BLaER1 (cell line): ENCODE results near the gene PRR12.

ENCODE experiments used
- H3K27ac ChIP-seq: shearing (Covaris generic); formaldehyde crosslinking; 2 replicates; pipeline ENCODE4 v1.8.1; 2022
- H3K27me3 ChIP-seq: shearing (Covaris generic); formaldehyde crosslinking; 2 replicates; pipeline ENCODE4 v1.8.1; 2022
- H3K36me3 ChIP-seq: shearing (Covaris generic); formaldehyde crosslinking; 2 replicates; pipeline ENCODE4 v1.8.1; 2022
- H3K4me1 ChIP-seq: shearing (Covaris generic); formaldehyde crosslinking; 2 replicates; pipeline ENCODE4 v1.8.1; 2022
- H3K4me2 ChIP-seq: shearing (Covaris generic); formaldehyde crosslinking; 2 replicates; pipeline ENCODE4 v1.8.1; 2022
- H3K4me3 ChIP-seq: shearing (Covaris generic); formaldehyde crosslinking; 2 replicates; pipeline ENCODE4 v1.8.1; 2022
- H3K9ac ChIP-seq: shearing (Covaris generic); formaldehyde crosslinking; 2 replicates; pipeline ENCODE4 v1.8.1; 2022
- H3K9me3 ChIP-seq: shearing (Covaris generic); formaldehyde crosslinking; 2 replicates; pipeline ENCODE4 v1.8.1; 2022
- H4K20me1 ChIP-seq: shearing (Covaris generic); formaldehyde crosslinking; 2 replicates; pipeline ENCODE4 v1.8.1; 2022
- Cebpa-rat ChIP-seq: shearing (Covaris generic); IDR thresholded peaks from 2 replicates; pipeline ENCODE4 v1.8.1; 2022

Gene PRR12

DNA sequence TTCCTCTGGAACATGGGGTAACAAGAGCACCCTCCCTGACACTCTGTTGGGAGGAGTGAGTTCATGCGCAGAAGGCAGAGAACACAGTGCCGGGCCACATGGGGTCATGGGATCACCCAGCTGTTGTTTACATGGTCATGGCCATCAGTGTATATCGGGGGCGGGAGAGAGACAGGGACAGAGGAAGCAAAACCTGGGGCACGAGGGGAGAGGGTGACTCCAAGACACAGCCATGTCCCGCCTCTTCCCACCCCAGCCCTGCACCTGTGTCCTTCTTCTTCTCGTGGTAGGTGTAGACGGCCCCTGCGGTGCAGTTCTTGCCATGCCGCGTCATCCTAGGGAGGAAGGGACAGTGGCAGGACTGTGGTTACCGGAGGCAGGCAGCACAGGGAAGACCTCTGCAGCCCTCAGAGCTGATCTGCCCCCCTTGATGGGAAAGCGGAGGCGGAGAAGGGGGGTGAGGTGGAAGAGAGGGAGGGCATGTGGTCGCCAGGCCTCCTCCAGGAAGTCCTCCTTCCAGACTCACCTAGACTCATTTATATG lies 30.6 kb upstream of the PRR12 start:
- no peak for TF ChIP-seq Cebpa-rat
- peak overlapping the region; percentile 64 for H3K9ac ChIP-seq
- peaks cover 63% of the 10 kb centered on the region for H4K20me1 ChIP-seq
- peaks cover 81% of the 10 kb centered on the region for H3K36me3 ChIP-seq
- H3K27ac ChIP-seq, result peak overlapping the region; percentile 66
- no peaks in the 10 kb centered on the region for H3K9me3 ChIP-seq
- H3K4me1 ChIP-seq, result peaks cover 68% of the 10 kb centered on the region
- peak overlapping the region; percentile 74 for H3K4me2 ChIP-seq
- no peaks in the 10 kb centered on the region for H3K27me3 ChIP-seq
- no peak overlapping the region for H3K4me3 ChIP-seq

DNA sequence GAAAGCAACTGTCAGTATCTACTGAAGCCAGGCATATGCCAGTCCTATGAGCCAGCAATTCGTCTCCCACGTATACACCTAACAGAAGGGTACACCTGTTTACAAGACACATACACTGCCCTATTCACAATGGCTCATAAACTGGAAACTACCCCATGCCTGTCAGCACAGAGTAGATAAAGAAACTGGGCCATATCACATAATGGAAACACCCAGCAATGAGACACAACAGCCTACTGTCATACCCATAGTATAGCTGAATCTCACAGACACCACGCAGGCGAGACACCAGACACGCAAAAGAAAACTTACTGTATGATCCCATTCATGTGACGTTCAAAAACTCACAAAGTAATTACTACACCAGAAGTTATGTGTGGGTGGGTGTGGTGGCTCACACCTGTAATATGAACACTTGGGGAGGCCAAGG lies 26.4 kb upstream of the PRR12 start:
- TF ChIP-seq Cebpa-rat, result no peak
- Histone ChIP-seq H3K4me3 (no peak overlapping the region), H3K9me3 (no peaks in the 10 kb centered on the region), H3K36me3 (peaks cover 56% of the 10 kb centered on the region), H3K27ac (no peak overlapping the region), H3K27me3 (no peaks in the 10 kb centered on the region), H3K4me2 (no peak overlapping the region), H3K9ac (no peak overlapping the region), H3K4me1 (peaks cover 81% of the 10 kb centered on the region), H4K20me1 (peaks cover 92% of the 10 kb centered on the region)

DNA sequence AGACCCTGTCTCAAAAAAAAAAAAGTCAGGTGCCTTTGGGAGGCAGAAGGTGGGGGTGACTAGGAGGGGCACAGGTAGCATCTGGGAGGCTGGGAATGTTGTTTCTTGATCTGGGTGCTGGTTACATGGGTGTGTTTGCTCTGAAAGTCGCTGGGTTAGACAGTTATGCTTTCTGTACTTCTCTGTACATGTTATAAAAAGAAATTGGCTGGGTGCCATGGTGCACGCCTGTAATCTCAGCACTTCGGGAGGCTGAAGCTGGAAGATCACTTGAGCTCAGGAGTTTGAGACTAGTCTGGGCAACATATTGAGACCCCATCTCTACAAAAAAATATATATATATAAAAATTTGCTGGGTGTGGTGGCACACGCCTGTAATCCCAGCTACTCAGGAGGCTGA lies 25.7 kb upstream of the PRR12 start:
- Histone ChIP-seq H3K9me3 (no peaks in the 10 kb centered on the region), H3K9ac (no peak overlapping the region), H4K20me1 (peaks cover 92% of the 10 kb centered on the region), H3K4me2 (peak overlapping the region; percentile 40; the same call in 1 of the 2 replicates), H3K27ac (no peak overlapping the region), H3K36me3 (peaks cover 50% of the 10 kb centered on the region), H3K4me1 (peaks cover 76% of the 10 kb centered on the region), H3K4me3 (no peak overlapping the region), H3K27me3 (no peaks in the 10 kb centered on the region)
- no peak for TF ChIP-seq Cebpa-rat

DNA sequence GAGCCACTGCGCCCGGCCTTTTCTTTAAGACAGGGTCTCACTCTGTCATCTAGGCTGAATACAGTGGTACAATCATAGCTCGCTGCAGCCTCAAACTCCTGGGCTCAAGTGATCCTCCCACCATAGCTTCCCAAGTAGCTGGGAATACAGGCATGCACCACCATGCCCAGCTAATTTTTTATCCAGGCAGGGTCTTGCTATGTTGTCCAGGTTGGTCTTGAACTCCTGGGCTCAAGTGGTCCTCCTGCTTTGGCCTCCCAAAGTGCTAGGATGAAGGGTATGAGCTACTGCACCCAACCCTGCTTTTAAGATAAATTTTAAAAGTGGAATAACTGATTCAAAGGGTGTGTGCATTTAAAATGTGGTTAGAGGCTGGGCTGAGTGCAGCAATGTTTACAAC lies 24.7 kb upstream of the PRR12 start:
- peaks cover 76% of the 10 kb centered on the region for H3K4me1 ChIP-seq
- no peaks in the 10 kb centered on the region for H3K9me3 ChIP-seq
- no peak overlapping the region for H3K4me2 ChIP-seq
- H3K36me3 ChIP-seq, result peaks cover 47% of the 10 kb centered on the region
- TF ChIP-seq Cebpa-rat, result no peak
- no peak overlapping the region for H3K9ac ChIP-seq
- no peak overlapping the region for H3K4me3 ChIP-seq
- H4K20me1 ChIP-seq, result peaks cover 92% of the 10 kb centered on the region
- H3K27me3 ChIP-seq, result no peaks in the 10 kb centered on the region
- H3K27ac ChIP-seq, result no peak overlapping the region

DNA sequence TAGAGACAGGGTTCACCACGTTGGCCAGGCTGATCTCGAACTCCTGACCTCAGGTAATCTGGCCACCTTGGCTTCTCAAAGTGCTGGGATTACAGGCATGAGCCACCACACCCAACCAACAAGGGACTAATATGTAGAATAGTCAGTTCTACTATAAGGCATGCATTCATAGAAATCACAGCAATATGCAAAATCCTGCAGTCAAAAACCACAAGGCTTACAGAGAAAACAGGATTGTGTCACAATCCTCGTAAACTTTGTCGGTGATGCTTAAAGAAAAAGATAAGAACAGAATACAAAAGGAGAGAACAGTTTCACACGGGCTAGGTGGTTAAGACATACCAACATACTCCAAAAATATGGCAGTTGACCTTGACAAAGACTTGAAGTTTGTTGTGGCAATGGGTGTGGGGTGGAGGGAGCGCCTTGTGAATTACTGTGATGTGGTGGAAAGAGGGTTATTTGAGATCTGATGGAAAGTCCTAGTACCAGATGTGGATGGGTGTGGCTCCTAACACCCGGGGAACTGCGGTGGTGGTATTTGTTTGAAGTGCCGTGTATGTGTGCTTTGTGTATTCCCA lies 23.0 kb upstream of the PRR12 start:
- TF ChIP-seq Cebpa-rat, result peak; percentile 35; the same call in 1 of the 2 replicates
- Histone ChIP-seq H3K9ac (peak overlapping the region; percentile 32; the same call in 1 of the 2 replicates), H4K20me1 (peaks cover 92% of the 10 kb centered on the region), H3K36me3 (peaks cover 40% of the 10 kb centered on the region), H3K9me3 (no peaks in the 10 kb centered on the region), H3K4me2 (peak overlapping the region; percentile 53), H3K27ac (peak overlapping the region; percentile 5; the same call in 1 of the 2 replicates), H3K4me3 (no peak overlapping the region), H3K4me1 (peaks cover 70% of the 10 kb centered on the region), H3K27me3 (no peaks in the 10 kb centered on the region)

DNA sequence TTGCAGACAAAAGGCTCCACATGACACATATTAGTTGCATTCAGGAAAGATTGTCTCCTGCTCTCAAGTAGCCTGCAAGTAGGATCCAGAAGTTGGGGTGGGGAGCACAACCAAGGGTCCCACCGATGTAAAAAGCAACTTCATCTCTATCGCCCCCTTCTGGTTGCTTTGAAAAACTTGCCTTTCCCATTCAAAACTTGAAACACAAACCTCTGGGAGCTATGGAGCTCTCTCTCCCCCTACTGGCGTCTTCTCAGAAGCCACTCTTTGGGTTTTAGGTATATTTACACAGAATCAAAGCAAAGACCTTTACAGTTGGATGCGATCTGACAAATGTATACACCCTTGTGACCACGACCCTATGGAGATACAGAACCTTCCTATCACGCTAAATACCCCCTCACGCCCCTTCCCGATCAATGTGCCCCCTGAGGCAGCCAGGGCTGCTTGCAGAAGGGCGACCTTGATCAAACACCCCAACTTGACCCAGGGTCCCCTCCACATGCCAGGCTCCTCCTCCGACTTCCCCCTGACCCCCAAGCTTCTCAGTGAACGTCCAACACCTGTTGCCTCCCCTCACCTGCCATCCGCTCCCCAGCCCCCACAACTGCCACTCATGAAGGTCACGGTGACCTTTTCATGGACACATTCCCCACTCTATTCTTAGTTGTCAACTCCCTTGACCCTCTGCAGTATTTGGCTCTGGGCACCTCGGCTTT lies 20.7 kb upstream of the PRR12 start:
- H4K20me1 ChIP-seq, result peaks cover 84% of the 10 kb centered on the region
- no peak for TF ChIP-seq Cebpa-rat
- H3K9ac ChIP-seq, result no peak overlapping the region
- peaks cover 39% of the 10 kb centered on the region for H3K36me3 ChIP-seq
- no peak overlapping the region for H3K4me3 ChIP-seq
- H3K9me3 ChIP-seq, result no peaks in the 10 kb centered on the region
- H3K4me1 ChIP-seq, result peaks cover 53% of the 10 kb centered on the region
- H3K27ac ChIP-seq, result no peak overlapping the region
- H3K4me2 ChIP-seq, result peak overlapping the region; percentile 56
- H3K27me3 ChIP-seq, result no peaks in the 10 kb centered on the region

DNA sequence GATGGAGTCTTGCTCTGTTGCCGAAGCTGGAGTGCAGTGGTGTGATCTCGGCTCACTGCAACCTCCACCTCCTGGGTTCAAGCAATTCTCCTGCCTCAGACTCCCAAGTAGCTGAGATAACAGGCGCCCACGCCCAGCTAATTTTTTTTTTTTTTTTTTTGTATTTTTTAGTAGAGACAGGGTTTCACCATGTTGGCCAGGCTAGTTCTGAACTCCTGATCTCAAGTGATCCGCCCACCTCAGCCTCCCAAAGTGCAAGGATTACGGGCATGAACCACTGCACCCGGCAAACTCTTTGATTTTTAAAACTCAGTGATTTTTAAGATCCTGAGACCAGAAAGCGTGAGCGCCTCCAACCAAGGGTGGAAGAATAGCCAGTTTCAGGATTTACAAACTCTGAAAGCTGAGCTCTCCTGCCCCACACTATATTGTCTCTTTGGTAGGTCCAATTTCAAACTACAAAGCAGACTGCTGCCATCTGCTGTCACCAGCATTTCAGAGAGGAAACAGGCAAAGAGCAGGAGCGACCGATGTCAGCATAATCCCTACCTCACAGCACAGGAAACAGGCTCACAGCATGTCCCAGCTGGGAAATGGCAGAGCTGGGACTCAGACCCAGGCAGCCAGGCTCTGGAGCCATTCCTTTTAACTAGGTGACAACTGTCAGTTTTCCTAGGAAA lies 19.8 kb upstream of the PRR12 start:
- H3K27me3 ChIP-seq, result no peaks in the 10 kb centered on the region
- H3K4me3 ChIP-seq, result no peak overlapping the region
- peaks cover 40% of the 10 kb centered on the region for H3K36me3 ChIP-seq
- peak overlapping the region; percentile 56 for H3K4me2 ChIP-seq
- peak overlapping the region; percentile 63 for H3K9ac ChIP-seq
- peaks cover 54% of the 10 kb centered on the region for H3K4me1 ChIP-seq
- H3K27ac ChIP-seq, result 0 out of 2 replicates have a peak overlapping the region, but pooled peaks have one; percentile 44
- peaks cover 76% of the 10 kb centered on the region for H4K20me1 ChIP-seq
- H3K9me3 ChIP-seq, result no peaks in the 10 kb centered on the region
- no peak for TF ChIP-seq Cebpa-rat

DNA sequence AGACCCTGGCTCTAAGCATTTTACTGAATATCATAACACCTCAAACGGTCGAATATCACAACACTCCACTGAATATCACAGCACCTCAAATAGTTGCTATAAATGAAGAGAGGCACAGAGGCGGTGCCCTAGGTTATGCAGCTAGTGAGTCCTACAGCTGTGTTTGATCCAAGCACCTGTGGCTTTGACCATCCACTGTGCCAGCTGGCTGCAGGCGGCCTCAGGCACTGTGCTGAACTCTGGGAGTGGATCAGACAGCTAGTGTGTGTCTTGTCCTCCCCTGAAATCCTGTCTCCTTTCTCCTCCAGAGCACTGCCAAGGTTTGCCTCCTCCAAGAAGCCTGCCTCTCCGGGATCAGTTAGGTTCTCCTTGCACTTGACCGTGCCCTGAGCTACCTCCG lies 18.0 kb upstream of the PRR12 start:
- Histone ChIP-seq H3K4me2 (no peak overlapping the region), H3K4me3 (no peak overlapping the region), H3K9me3 (no peaks in the 10 kb centered on the region), H4K20me1 (peaks cover 73% of the 10 kb centered on the region), H3K36me3 (peaks cover 43% of the 10 kb centered on the region), H3K9ac (no peak overlapping the region), H3K4me1 (peaks cover 61% of the 10 kb centered on the region), H3K27ac (no peak overlapping the region), H3K27me3 (no peaks in the 10 kb centered on the region)
- TF ChIP-seq Cebpa-rat, result no peak

DNA sequence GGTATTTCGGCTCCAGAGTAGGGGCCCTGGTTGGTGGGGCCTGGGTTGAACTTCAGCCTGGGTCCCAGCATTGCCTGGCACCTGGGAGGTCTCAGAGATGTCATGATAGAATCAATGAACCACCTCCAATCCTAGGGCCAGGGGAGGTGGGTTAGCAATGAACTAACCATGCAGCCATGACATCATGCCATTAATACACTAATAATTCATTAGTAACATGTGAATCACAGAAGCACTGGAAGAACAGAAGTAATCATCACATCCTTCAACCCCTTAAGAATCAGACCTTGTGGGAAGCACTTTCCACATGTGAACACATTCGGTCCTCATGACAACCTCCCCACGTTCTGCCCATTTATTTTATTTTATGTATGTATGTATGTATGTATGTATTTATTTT lies 17.6 kb upstream of the PRR12 start:
- no peak overlapping the region for H3K9ac ChIP-seq
- H3K27ac ChIP-seq, result no peak overlapping the region
- H3K9me3 ChIP-seq, result no peaks in the 10 kb centered on the region
- no peak overlapping the region for H3K4me2 ChIP-seq
- H3K36me3 ChIP-seq, result peaks cover 43% of the 10 kb centered on the region
- H4K20me1 ChIP-seq, result peaks cover 71% of the 10 kb centered on the region
- H3K4me1 ChIP-seq, result peaks cover 61% of the 10 kb centered on the region
- no peak overlapping the region for H3K4me3 ChIP-seq
- no peak for TF ChIP-seq Cebpa-rat
- no peaks in the 10 kb centered on the region for H3K27me3 ChIP-seq

DNA sequence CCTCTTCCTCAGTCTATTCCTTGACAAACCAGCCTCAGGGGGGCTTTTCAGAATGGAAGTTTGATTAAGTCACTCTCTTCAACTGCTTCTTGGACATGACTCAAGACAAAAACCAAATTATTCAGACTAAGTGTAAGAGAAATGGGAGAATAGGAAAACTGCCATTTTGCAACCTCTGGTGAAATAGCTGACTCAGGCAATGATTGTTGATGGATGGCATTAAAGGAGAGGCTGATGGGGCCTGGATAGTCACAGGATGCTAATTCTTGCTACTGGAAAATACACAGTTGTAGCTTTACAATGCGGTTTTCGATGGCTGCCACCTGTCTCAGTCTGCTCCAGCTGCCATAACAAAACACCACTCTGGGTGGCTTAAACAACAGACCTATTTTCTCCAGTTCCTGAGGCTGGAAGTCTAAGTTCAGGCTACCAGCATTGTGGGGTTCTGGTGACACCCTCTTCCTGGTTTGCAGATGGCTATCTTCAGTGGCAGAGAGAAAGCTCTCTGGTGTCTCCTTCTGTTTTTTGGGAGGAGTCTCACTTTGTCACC lies 16.7 kb upstream of the PRR12 start:
- Histone ChIP-seq H3K9ac (no peak overlapping the region; the same call in 1 of the 2 replicates), H3K27ac (no peak overlapping the region), H3K4me3 (no peak overlapping the region), H3K4me1 (peaks cover 62% of the 10 kb centered on the region), H3K27me3 (no peaks in the 10 kb centered on the region), H4K20me1 (peaks cover 68% of the 10 kb centered on the region), H3K36me3 (peaks cover 43% of the 10 kb centered on the region), H3K9me3 (no peaks in the 10 kb centered on the region), H3K4me2 (no peak overlapping the region)
- TF ChIP-seq Cebpa-rat, result no peak
